Stimulated activated naive CD8-positive, alpha-beta T cell treated with anti-CD3 and anti-CD28 coated beads, Interleukin-15, Interleukin-2, amounts not matched to agents 100 ng/mL and 50 ng/mL, for 24 hours (primary cell): ENCODE results near the gene NLRX1.

Source experiments
- H3K27ac Mint-ChIP-seq: one replicate; pipeline ENCODE4 v1.8.0; 2021; ENCODE audit warnings: mild to moderate bottlenecking, mixed read lengths
- H3K27me3 Mint-ChIP-seq: one replicate; pipeline ENCODE4 v1.8.0; 2021; ENCODE audit warnings: mixed read lengths
- H3K36me3 Mint-ChIP-seq: one replicate; pipeline ENCODE4 v1.8.0; 2021; ENCODE audit warnings: low read depth, mixed read lengths
- H3K4me1 Mint-ChIP-seq: one replicate; pipeline ENCODE4 v1.8.0; 2021; ENCODE audit warnings: low read depth, mixed read lengths
- H3K4me3 Mint-ChIP-seq: one replicate; pipeline ENCODE4 v1.8.0; 2021; ENCODE audit warnings: mild to moderate bottlenecking, mixed read lengths
- H3K9me3 Mint-ChIP-seq: one replicate; pipeline ENCODE4 v1.8.0; 2021; ENCODE audit warnings: mixed read lengths

Gene NLRX1

DNA sequence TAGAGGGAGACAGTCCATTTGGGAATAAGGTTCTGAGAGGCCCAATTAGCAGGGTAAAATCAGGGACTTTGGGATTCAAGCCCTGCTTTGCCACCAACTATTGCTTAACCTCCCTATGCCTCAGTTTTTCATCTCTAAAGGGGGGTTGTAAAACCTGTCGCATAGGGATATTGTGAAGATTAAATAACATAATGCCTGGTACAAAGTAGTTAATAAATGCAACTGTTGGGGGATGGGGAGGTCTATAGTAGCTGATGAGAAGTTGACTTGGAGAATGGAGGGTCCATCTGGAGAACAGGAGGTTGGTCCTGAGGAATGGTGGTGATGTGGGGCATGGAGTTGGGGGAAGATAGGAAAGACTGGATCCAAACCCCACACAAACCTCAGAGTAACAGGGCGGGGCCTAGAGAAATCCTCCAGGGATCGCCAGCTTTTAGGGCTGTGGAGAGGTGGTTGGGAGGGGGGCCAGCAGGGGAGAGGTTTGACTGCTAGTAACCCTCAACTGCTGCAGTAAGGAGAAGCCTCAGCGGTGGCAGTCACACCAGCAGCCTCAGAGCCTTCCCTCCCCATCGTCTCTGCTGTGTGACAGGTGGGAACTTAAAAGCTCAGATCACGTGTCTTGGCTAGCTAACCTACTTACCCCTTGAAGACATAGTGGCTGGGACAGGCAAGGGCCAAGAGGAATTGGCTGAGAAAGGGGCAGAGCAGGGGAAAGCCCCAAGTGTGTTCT, 20.8 kb upstream of the NLRX1 start:
- Mint-ChIP-seq H3K4me3 (no peak overlapping the region), H3K4me1 (peaks cover 13% of the 10 kb centered on the region), H3K27me3 (peaks cover 51% of the 10 kb centered on the region), H3K27ac (no peak overlapping the region), H3K36me3 (no peaks in the 10 kb centered on the region), H3K9me3 (no peaks in the 10 kb centered on the region)

DNA sequence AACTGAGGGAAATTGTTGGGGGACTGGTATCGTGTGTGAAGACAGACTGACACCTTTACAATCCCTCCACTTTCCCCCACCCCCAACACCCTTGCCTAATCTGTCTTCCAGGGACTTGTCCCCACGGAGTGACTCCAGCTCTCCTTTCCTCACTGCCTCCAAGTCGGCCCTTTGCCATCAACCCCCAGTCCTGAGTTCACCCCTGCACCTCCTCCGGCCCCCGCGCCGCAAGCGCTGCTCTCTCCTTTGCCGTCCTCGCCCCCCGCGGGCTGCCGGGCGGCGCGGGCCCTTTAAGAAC, 19.9 kb upstream of the NLRX1 start:
- Mint-ChIP-seq H3K4me3 (peak overlapping the region; percentile 68), H3K9me3 (no peaks in the 10 kb centered on the region), H3K27ac (no peak overlapping the region), H3K4me1 (peaks cover 13% of the 10 kb centered on the region), H3K36me3 (no peaks in the 10 kb centered on the region), H3K27me3 (peaks cover 46% of the 10 kb centered on the region)

DNA sequence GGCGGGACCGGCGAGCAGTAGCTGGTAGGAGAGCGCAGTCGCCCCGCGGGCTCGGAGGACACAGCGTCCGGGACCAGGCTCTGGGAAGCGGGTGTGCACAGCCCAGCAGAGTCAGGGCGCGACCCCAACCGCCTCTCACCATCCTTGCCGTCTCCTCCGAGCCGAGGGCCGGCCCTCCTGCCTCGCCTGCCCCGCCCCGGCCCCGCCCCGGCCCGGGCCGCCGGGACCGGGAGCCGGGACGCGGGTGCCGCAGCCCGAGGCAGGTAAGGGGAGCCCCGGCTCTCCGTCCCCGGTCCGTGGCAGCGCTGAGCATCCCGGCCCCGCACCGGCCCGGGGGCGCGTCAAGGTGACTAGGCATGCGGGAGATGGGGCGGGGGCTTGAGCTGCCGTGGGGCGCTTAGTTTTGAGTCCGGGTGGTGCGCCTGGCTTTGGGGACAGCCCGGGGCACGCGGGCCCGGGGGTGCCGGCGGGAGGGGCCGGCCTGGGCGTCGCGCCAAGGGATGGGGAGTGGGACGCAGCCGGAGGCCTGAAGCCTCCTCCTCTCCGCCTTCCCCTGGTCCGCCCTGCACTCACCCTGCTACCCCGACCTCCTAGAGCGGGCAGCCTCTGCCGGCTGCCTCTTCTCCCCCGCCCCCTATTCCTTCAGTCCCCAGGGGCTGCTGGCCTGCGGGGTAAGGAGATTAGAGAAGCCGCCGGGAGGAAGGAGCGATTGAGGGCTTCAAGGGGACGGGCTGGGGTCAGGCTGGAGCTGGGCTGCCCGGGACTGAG, 19.3 kb upstream of the NLRX1 start, which contains the start of gene ABCG4:
ABCG4 (plus strand) TSS at position 35 of the 768 bp plus-strand sequence. CDS start 914 bp downstream, outside the sequence.
- Mint-ChIP-seq H3K36me3 (no peaks in the 10 kb centered on the region), H3K9me3 (no peaks in the 10 kb centered on the region), H3K27ac (no peak within 1 kb of the TSS), H3K27me3 (peaks cover 45% of the 10 kb centered on the region), H3K4me1 (peaks cover 13% of the 10 kb centered on the region), H3K4me3 (peak within 1 kb of the TSS; percentile 68)

DNA sequence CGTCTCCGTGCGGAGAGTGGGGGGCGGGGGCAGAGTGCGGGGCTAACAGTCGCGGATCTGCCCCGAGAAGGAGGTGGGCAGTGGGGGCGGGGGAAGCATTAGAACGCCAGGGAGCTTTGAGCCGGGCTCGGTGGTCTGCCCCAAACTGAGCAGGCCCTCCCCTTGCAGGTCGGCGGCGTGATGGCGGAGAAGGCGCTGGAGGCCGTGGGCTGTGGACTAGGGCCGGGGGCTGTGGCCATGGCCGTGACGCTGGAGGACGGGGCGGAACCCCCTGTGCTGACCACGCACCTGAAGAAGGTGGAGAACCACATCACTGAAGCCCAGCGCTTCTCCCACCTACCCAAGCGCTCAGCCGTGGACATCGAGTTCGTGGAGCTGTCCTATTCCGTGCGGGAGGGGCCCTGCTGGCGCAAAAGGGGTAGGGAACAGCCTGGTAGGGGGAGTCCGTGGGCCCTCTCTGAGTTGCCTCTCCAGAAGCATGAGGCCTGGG, 18.7 kb upstream of the NLRX1 start:
- Mint-ChIP-seq H3K27ac (no peak overlapping the region), H3K27me3 (peaks cover 45% of the 10 kb centered on the region), H3K9me3 (no peaks in the 10 kb centered on the region), H3K4me1 (peaks cover 13% of the 10 kb centered on the region), H3K4me3 (no peak overlapping the region), H3K36me3 (no peaks in the 10 kb centered on the region)

DNA sequence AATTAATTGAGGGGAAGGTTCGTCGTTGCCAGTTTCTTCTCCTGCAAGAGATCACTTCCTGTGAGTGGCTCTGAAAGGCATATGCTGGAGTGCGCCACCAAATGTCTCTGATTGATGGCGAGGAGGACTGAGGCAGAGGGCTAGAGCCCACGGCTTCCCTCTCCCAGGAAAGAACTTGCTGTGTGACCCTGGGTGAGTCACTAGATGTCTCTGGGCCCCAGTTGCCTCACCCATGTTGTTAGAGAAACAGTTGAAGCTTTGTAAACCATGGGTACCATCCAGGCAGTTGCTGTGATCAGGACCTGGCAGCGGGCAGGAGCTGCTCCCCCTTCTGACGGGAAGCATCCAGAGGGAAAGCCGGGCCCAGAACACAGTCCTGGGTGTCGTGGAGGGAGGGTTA, 16.5 kb upstream of the NLRX1 start:
- no peaks in the 10 kb centered on the region for H3K9me3 Mint-ChIP-seq
- no peak overlapping the region for H3K27ac Mint-ChIP-seq
- H3K4me1 Mint-ChIP-seq: peaks cover 13% of the 10 kb centered on the region
- H3K27me3 Mint-ChIP-seq: peaks cover 31% of the 10 kb centered on the region
- no peak overlapping the region for H3K4me3 Mint-ChIP-seq
- H3K36me3 Mint-ChIP-seq: no peaks in the 10 kb centered on the region

DNA sequence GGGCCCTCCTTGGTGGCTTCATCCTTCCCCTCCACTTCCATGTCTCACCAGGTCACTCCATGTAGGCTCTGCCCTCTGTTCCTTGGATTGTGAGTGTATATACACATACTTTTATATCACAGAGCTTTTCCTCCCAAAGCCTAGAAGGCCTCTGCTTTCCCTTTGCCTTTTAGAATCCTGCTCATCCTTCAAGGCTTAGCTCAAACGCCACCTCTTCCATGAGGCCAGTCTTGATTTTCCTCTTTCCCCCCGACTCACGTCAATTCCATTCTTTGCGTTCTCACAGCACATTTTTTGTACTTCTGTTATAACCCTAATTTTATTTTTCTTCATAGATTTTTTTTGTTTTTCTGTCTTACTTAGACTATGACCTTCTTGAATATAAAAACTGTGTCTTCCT, 15.9 kb upstream of the NLRX1 start:
- Mint-ChIP-seq H3K4me1 (peaks cover 12% of the 10 kb centered on the region), H3K9me3 (no peaks in the 10 kb centered on the region), H3K27ac (no peak overlapping the region), H3K4me3 (no peak overlapping the region), H3K27me3 (peaks cover 25% of the 10 kb centered on the region), H3K36me3 (no peaks in the 10 kb centered on the region)

DNA sequence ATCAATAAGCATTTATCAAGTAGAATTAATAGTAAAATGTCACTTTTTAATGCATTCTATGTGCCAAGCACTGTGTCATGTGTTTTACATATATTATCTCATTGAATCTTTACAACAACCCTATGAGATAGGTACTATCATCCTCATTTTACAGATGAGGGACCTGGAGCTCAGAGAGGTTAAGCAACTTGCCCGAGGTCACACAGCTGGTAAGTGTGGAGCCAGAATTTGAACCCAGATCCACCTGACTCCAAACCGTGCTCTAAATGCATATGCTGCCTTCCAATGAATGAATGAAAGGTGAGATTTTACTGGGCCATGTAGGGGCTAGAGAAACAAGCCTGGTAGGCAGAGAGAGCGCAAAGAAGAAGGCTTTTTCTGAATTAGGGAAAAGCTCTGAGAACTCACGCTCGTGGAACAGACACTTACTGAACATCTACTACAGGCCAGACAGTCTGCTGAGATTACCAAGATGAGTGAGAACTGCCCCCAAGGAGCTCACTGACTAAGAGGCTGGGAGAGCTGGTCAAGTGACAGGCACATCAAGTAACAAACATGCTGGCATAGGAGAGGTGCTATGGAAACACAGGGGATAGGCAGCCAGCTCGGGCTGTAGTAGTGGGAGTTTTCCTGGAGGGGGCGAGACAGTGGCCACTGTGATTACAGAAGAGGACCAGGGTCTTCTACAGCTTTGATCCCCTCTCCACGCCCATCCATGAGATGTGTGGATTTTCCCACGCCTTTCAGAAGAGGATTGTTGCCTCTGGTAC, 15.3 kb upstream of the NLRX1 start:
- Mint-ChIP-seq H3K4me1 (peaks cover 6% of the 10 kb centered on the region), H3K36me3 (no peaks in the 10 kb centered on the region), H3K4me3 (no peak overlapping the region), H3K27me3 (peaks cover 19% of the 10 kb centered on the region), H3K9me3 (no peaks in the 10 kb centered on the region), H3K27ac (no peak overlapping the region)

DNA sequence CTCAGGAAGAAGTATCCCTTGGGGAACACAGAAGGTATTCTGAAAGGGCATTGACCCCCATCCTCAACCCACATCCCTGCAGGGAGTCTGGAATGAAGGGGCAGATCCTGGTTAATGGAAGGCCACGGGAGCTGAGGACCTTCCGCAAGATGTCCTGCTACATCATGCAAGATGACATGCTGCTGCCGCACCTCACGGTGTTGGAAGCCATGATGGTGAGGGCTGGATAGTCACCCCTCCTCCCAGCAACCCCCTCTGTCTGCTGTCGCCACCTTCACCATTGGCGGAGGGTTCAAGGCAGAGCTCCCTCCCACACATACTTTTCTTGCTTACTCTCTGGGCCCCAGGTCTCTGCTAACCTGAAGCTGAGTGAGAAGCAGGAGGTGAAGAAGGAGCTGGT, 14.3 kb upstream of the NLRX1 start:
- H3K27me3 Mint-ChIP-seq: peaks cover 13% of the 10 kb centered on the region
- no peaks in the 10 kb centered on the region for H3K9me3 Mint-ChIP-seq
- no peaks in the 10 kb centered on the region for H3K4me1 Mint-ChIP-seq
- H3K36me3 Mint-ChIP-seq: no peaks in the 10 kb centered on the region
- H3K4me3 Mint-ChIP-seq: no peak overlapping the region
- H3K27ac Mint-ChIP-seq: no peak overlapping the region

DNA sequence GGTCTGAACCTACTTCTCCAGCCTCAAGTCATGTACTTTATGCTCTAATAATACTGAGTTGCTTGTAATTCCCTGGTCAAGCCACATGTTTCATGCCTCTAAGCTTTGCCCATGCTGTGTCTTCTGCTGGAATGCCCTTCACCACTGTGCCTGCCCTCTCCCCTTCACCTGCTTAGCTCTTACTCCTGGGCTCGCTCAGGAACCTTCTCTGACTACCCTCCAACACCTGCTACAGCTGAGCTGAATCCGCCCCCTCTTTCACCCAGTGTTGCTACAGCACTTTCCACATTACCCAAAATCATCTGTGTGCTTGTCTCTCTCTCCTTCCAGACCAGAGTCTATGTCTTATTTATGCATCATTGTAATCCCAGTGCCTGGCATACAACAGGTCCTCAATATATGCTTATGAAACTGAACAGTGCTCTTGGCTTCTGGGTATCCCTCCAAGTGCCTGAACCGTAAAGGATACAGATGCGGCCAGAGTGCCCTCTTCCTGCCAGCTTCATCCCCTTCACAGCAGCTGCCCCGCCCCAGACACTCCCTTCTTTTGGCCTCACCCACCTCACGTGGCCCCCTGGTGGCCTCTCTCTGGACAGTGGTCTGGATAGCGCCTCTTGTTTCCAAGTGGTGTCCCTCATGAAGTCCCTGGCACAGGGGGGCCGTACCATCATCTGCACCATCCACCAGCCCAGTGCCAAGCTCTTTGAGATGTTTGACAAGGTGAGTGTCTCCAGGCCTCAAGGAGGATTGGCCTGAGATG, 12.6 kb upstream of the NLRX1 start:
- Mint-ChIP-seq H3K36me3 (no peaks in the 10 kb centered on the region), H3K9me3 (no peaks in the 10 kb centered on the region), H3K27me3 (peaks cover 5% of the 10 kb centered on the region), H3K4me1 (no peaks in the 10 kb centered on the region), H3K4me3 (no peak overlapping the region), H3K27ac (no peak overlapping the region)

DNA sequence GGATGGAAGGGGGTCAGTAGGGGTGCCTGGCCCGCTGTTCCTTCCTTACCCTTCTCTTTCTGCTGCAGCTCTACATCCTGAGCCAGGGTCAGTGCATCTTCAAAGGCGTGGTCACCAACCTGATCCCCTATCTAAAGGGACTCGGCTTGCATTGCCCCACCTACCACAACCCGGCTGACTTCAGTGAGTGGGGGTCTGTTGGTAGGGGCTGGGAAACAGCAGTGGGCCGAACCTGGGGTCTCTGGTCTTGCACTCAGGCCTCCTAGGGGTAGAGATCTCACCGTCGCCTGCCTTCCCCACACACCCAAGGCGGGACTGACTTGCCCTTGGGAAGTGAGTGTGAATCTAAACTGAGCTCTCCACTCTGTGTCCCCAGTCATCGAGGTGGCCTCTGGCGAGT, 12.0 kb upstream of the NLRX1 start:
- Mint-ChIP-seq H3K9me3 (no peaks in the 10 kb centered on the region), H3K27me3 (no peaks in the 10 kb centered on the region), H3K27ac (no peak overlapping the region), H3K4me3 (no peak overlapping the region), H3K36me3 (no peaks in the 10 kb centered on the region), H3K4me1 (no peaks in the 10 kb centered on the region)

DNA sequence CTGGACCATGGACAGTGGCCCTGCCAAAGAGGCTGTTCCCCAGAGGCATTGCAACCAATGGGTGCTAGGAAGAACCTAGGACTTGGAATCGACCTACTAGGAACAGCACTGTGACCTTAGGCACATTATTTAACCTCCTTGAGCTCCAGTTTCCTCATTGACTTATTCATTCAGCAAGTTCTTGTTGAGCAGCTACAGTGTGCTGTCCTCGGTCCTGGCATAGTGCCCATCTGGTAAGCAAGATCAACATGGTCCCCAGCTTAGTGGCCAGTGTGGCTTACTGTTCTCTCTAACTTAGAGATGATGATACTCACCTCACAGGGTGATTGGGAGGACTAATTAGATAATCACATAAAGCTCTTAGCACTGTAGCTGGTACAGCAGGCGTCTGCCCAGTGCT, 11.5 kb upstream of the NLRX1 start:
- Mint-ChIP-seq H3K4me1 (no peaks in the 10 kb centered on the region), H3K4me3 (no peak overlapping the region), H3K36me3 (no peaks in the 10 kb centered on the region), H3K27ac (no peak overlapping the region), H3K9me3 (no peaks in the 10 kb centered on the region), H3K27me3 (no peaks in the 10 kb centered on the region)

DNA sequence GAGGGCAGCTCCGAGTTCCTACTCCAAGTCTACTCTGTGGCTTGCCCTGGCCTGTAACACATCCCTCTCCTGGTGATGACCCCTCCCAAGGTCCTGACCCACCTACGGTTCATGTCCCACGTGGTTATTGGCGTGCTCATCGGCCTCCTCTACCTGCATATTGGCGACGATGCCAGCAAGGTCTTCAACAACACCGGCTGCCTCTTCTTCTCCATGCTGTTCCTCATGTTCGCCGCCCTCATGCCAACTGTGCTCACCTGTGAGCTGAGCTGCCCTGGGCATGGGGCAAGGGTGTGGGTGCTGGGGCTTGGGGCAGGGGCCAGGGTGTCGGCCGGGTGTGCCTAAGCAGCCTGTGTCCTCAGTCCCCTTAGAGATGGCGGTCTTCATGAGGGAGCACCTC, 10.1 kb upstream of the NLRX1 start:
- H3K9me3 Mint-ChIP-seq: no peaks in the 10 kb centered on the region
- H3K4me3 Mint-ChIP-seq: no peak overlapping the region
- H3K36me3 Mint-ChIP-seq: no peaks in the 10 kb centered on the region
- H3K27me3 Mint-ChIP-seq: no peaks in the 10 kb centered on the region
- H3K4me1 Mint-ChIP-seq: no peaks in the 10 kb centered on the region
- H3K27ac Mint-ChIP-seq: no peak overlapping the region

DNA sequence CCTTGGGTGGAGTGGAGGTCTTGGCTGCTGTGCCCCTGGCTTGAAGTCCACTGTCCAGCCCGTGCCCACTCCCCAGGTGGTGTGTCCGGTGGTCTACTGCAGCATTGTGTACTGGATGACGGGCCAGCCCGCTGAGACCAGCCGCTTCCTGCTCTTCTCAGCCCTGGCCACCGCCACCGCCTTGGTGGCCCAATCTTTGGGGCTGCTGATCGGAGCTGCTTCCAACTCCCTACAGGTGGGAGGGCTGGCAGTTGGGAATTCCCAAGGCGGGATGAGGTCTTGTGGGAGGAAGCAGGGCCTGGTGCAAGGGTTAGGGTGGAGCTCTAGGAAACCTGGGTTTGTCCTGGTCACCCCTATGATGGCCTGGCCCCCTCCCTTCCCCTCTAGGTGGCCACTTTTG, 8.4 kb upstream of the NLRX1 start:
- H3K36me3 Mint-ChIP-seq: no peaks in the 10 kb centered on the region
- H3K4me1 Mint-ChIP-seq: no peaks in the 10 kb centered on the region
- no peak overlapping the region for H3K27ac Mint-ChIP-seq
- no peaks in the 10 kb centered on the region for H3K9me3 Mint-ChIP-seq
- no peak overlapping the region for H3K4me3 Mint-ChIP-seq
- H3K27me3 Mint-ChIP-seq: no peaks in the 10 kb centered on the region

DNA sequence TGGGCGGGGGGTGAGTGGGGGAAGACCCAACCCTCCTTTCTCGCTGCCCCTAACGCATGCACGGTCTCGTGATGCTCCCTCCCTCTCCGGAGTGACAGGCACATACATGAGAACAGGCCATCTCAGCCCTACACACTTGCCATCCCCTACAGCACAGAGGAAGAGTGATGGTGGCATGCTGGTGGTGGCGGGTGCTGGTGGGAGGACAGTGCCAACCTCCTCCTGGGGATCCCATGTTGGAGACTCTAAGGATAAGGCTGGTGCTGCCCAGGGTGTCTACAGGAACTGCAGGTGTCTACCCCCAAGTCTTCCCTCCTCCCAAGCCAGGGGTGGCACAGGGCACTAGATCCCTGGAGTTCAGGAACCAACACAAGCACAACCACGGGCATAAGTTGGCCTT, 6.7 kb upstream of the NLRX1 start:
- H3K9me3 Mint-ChIP-seq: no peaks in the 10 kb centered on the region
- no peaks in the 10 kb centered on the region for H3K36me3 Mint-ChIP-seq
- no peaks in the 10 kb centered on the region for H3K27me3 Mint-ChIP-seq
- H3K4me3 Mint-ChIP-seq: no peak overlapping the region
- H3K4me1 Mint-ChIP-seq: no peaks in the 10 kb centered on the region
- no peak overlapping the region for H3K27ac Mint-ChIP-seq
